CD4-positive, alpha-beta memory T cell (primary cell): ENCODE results near the gene USF1. TPM values are rescaled to one million over a fixed set of nuclear protein-coding genes. Genes with fewer than 3 reads are reported as not detected.

ENCODE experiments used
- CTCF ChIA-PET: fragments of 350-600 bp; sonication (Branson Sonifier 250); formaldehyde crosslinking; loops from one replicate; lab custom pipeline; 2021; ENCODE audit warnings: inconsistent platforms; ENCODE audit not compliant: partially characterized antibody; lab: Charles Lee
- POLR2A ChIA-PET: fragments of 350-600 bp; sonication (Branson Sonifier 250); formaldehyde crosslinking; loops from one replicate; lab custom pipeline; 2021; ENCODE audit not compliant: partially characterized antibody; lab: Charles Lee
- DNase-seq, 5 donors: peaks; one replicate each; pipeline versions ENCODE4 v3.0.0 to v3.0.0-alpha.2; 2020 to 2022; ENCODE audit warnings: mixed read lengths in 1 of 5
- H3K27ac ChIP-seq: one replicate; pipeline ENCODE4 v1.7.0; 2013; ENCODE audit warnings: low read depth, low read length
- H3K27me3 ChIP-seq: 2 replicates; pipeline ENCODE4 v1.7.0; 2013; ENCODE audit warnings: mild to moderate bottlenecking, low read length, moderate library complexity; ENCODE audit not compliant: insufficient read depth
- H3K36me3 ChIP-seq: 2 replicates; pipeline ENCODE4 v1.7.0; 2013; ENCODE audit warnings: mild to moderate bottlenecking, low read length, moderate library complexity; ENCODE audit not compliant: insufficient read depth
- H3K4me1 ChIP-seq: 2 replicates; pipeline ENCODE4 v1.7.0; 2013; ENCODE audit warnings: mild to moderate bottlenecking, low read length, moderate library complexity; ENCODE audit not compliant: insufficient read depth
- H3K4me3 ChIP-seq, 2 donors: one replicate each; pipeline ENCODE4 v1.7.0; 2013; ENCODE audit warnings: low read length in 2 of 2, mild to moderate bottlenecking in 1 of 2
- H3K9me3 ChIP-seq, 2 donors: one replicate each; pipeline ENCODE4 v1.7.0; 2013; ENCODE audit warnings: low read length in 2 of 2, control low read depth in 1 of 2; ENCODE audit not compliant: control insufficient read depth in 1 of 2
- H3K27ac Mint-ChIP-seq, 7 donors: one replicate each; pipeline ENCODE4 v1.8.0; 2020 to 2021; ENCODE audit warnings: mixed read lengths in 7 of 7, mild to moderate bottlenecking in 6 of 7, inconsistent platforms in 3 of 7, moderate library complexity in 3 of 7
- H3K27me3 Mint-ChIP-seq, 2 donors: one replicate each; pipeline ENCODE4 v1.8.0; 2020 to 2021; ENCODE audit warnings: mixed read lengths in 2 of 2
- H3K36me3 Mint-ChIP-seq, 2 donors: one replicate each; pipeline ENCODE4 v1.8.0; 2020 to 2021; ENCODE audit warnings: mixed read lengths in 2 of 2, inconsistent platforms in 1 of 2, mild to moderate bottlenecking in 1 of 2
- H3K4me1 Mint-ChIP-seq, 4 donors: one replicate each; pipeline ENCODE4 v1.8.0; 2020 to 2021; ENCODE audit warnings: mixed read lengths in 4 of 4, mild to moderate bottlenecking in 1 of 4
- H3K4me3 Mint-ChIP-seq, 8 donors: one replicate each; pipeline ENCODE4 v1.8.0; 2020 to 2021; ENCODE audit warnings: mixed read lengths in 8 of 8, mild to moderate bottlenecking in 7 of 8, moderate library complexity in 6 of 8, inconsistent platforms in 3 of 8
- H3K9me3 Mint-ChIP-seq, 8 donors: one replicate each; pipeline ENCODE4 v1.8.0; 2020 to 2021; ENCODE audit warnings: mixed read lengths in 8 of 8, mild to moderate bottlenecking in 5 of 8, inconsistent platforms in 3 of 8, moderate library complexity in 1 of 8
- intact Hi-C: fragments of 100-400 bp; cut with micrococcal nuclease; formaldehyde crosslinking; loops from one replicate; pipeline ENCODE4 v1.15.1; 2023
- polyA plus RNA-seq, 2 donors: library from polyadenylated mRNA; unstranded; fragments of 300-500 nt; fragmentation: Illumina TruSeq; gene quantifications; one replicate each; pipeline ENCODE4 v1.2.3, GENCODE V29; 2021
- total RNA-seq, 2 experiments: library from RNA; stranded (reverse); gene quantifications; one replicate each; pipeline ENCODE4 v1.2.3, GENCODE V29; 2021

The USF1 gene
- total and polyA plus RNA-seq, 4 experiments from 2014 or later, result 1.4 to 102 (median 53.6) TPM

DNA sequence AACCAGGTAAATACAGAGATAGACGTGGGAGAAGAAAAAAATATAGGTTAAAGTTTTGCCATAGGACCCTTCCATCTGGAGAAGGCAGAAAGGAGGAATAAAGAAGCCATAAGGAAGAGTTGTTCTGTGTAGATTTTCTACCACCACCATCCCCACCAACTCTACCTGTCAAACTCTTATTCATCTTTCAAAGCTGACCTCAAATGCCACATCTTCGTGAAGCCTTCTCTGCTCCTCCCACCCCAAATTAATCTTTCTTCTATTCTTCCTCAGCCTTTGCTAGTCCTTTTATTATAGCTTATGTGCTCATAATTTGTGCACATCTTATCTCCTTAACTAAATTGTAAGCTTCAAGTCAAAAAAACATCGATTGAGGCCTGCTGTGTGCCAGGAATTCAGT, 44.8 kb upstream of the USF1 start:
- Mint-ChIP-seq H3K4me3 (no peak overlapping the region), H3K4me1 (peaks cover 0 to 2% (median 0%) of the 10 kb centered on the region in 4 donors), H3K27me3 (no peaks in the 10 kb centered on the region), H3K9me3 (no peaks in the 10 kb centered on the region), H3K36me3 (no peaks in the 10 kb centered on the region), H3K27ac (no peak overlapping the region)
- no peaks in the 10 kb centered on the region for H3K4me1 ChIP-seq
- ChIA-PET CTCF (no interaction called here), POLR2A (no interaction called here)
- intact Hi-C loops, result no loop called here
- no peaks in the 10 kb centered on the region for H3K9me3 ChIP-seq
- no peaks in the 10 kb centered on the region for H3K27me3 ChIP-seq
- no peak for DNase-seq
- no peak overlapping the region for H3K27ac ChIP-seq
- no peaks in the 10 kb centered on the region for H3K36me3 ChIP-seq
- H3K4me3 ChIP-seq, result no peak overlapping the region

DNA sequence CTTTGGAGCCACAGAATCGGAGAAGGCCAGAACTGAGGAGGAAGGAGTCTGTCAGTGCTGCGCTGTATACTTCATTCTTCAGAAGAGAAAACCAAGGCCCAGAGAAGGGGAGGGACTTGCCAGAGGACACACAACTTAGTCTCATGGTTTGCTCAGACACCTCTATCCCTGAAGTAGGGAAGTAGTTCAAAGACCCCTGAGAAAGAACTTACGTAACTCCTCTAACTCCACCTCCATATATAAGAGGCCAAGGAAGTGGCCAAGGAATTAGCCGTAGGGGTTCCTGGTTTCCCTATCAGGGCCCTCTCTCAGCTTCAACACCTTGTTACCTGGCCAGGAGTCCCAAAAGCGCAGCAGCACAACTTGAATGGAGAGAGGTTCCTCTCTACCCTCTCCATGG, 44.2 kb upstream of the USF1 start:
- CTCF ChIA-PET, result no interaction called here
- Histone ChIP-seq H3K9me3 (no peaks in the 10 kb centered on the region), H3K4me3 (no peak overlapping the region), H3K4me1 (no peaks in the 10 kb centered on the region), H3K27ac (no peak overlapping the region), H3K36me3 (no peaks in the 10 kb centered on the region), H3K27me3 (no peaks in the 10 kb centered on the region)
- H3K27me3 Mint-ChIP-seq, result no peaks in the 10 kb centered on the region
- peaks cover 0 to 2% (median 0%) of the 10 kb centered on the region in 4 donors for H3K4me1 Mint-ChIP-seq
- intact Hi-C loops, result no loop called here
- POLR2A ChIA-PET, result no interaction called here
- DNase-seq, result no peak
- no peak overlapping the region for H3K4me3 Mint-ChIP-seq
- no peaks in the 10 kb centered on the region for H3K36me3 Mint-ChIP-seq
- no peaks in the 10 kb centered on the region for H3K9me3 Mint-ChIP-seq
- H3K27ac Mint-ChIP-seq, result no peak overlapping the region

DNA sequence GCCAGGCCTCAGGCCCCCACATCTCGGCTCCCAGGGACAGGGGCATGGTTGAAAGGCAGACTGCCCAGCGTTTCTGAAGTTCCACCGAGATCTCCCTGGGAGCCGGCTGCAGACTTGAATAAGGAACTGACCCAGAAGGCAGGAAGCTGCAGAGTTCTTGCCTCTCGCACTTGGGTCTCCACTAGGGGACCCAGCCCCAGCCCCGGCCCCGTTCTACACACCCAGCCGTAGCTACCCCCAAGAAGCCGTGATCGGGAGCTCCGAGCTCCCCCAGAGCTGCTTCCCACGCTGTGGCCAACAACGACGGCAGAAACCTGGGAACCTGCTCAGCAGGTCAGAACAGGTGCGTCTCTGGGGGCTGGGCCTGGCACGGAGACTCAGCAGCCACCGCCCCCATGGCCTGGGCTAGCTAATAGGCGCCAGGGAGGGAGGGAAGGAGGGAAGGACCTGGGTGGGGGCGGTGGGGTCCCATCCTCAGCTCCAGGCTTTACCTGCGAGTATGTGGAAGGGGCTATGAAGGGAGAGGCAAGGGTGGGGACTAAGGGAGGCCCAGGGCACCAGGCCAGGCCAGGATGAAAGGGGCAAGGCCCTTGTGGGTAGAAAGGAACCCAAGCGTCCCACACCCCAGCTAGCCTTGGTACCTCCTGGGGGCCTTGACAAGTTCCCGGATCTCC, 43.6 kb upstream of the USF1 start, which contains the start of gene NECTIN4:
Gene NECTIN4 (minus strand): TSS at position 308 of the 674 bp plus-strand sequence. CDS start 262 bp downstream, at position 46.
- Mint-ChIP-seq H3K4me3 (no peak within 1 kb of the TSS), H3K27me3 (no peaks in the 10 kb centered on the region), H3K27ac (no peak within 1 kb of the TSS), H3K4me1 (peaks cover 0 to 2% (median 0%) of the 10 kb centered on the region in 4 donors), H3K36me3 (no peaks in the 10 kb centered on the region), H3K9me3 (no peaks in the 10 kb centered on the region)
- DNase-seq, result no peak
- ChIA-PET POLR2A (interaction anchor here (1.3 kb wide), 1 partner anchor 44 kb away, joined by 4 read pairs; the partner anchor contains the start of gene USF1), CTCF (interaction anchor here (5.2 kb wide), 1 partner anchor 9 kb away, joined by 26 read pairs; the partner anchor contains the start of gene KLHDC9)
- Histone ChIP-seq H3K27me3 (no peaks in the 10 kb centered on the region), H3K36me3 (no peaks in the 10 kb centered on the region), H3K27ac (no peak within 1 kb of the TSS), H3K9me3 (no peaks in the 10 kb centered on the region), H3K4me1 (no peaks in the 10 kb centered on the region), H3K4me3 (no peak within 1 kb of the TSS)
- intact Hi-C loops, result no loop called here

DNA sequence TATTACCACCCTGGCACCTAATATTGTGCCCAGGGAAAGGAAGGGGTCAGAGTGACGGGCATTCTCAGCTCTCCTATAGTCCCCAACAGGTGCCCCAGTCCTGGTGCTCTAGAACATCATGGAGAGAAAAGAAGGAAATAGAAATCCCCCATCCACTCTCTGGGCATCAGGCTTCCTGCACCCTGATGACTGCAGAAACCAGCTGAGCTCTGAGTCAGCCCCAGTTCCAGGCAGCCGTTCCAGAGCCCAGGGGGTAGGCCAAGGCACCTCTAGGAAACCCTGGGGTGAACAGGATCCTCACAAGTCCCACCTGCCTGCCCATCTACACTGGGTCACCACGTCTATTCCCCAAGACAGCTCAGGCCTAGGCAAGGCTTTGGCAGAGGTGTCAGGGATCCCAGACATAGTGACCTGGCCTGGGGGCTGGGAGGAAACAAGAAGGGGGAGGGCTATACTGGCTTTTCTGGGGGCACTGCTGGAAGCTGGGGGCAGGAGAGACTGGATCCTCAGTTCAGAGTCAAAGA, 42.9 kb upstream of the USF1 start:
- Histone ChIP-seq H3K4me1 (no peaks in the 10 kb centered on the region), H3K36me3 (no peaks in the 10 kb centered on the region), H3K27ac (no peak overlapping the region), H3K27me3 (no peaks in the 10 kb centered on the region), H3K4me3 (no peak overlapping the region), H3K9me3 (no peaks in the 10 kb centered on the region)
- H3K4me1 Mint-ChIP-seq, result peaks cover 0 to 2% (median 0%) of the 10 kb centered on the region in 4 donors
- H3K27ac Mint-ChIP-seq, result no peak overlapping the region
- ChIA-PET CTCF (interaction anchor here (5.2 kb wide), 1 partner anchor 10 kb away, joined by 26 read pairs; the partner anchor contains the start of gene KLHDC9), POLR2A (interaction anchor here (0.7 to 1.3 kb wide), 2 partner anchors 9 to 43 kb away, joined by 3 to 4 read pairs; partner anchors contain the start of gene USF1)
- H3K9me3 Mint-ChIP-seq, result no peaks in the 10 kb centered on the region
- H3K36me3 Mint-ChIP-seq, result no peaks in the 10 kb centered on the region
- H3K4me3 Mint-ChIP-seq, result no peak overlapping the region
- H3K27me3 Mint-ChIP-seq, result no peaks in the 10 kb centered on the region
- intact Hi-C loops, result no loop called here
- no peak for DNase-seq

DNA sequence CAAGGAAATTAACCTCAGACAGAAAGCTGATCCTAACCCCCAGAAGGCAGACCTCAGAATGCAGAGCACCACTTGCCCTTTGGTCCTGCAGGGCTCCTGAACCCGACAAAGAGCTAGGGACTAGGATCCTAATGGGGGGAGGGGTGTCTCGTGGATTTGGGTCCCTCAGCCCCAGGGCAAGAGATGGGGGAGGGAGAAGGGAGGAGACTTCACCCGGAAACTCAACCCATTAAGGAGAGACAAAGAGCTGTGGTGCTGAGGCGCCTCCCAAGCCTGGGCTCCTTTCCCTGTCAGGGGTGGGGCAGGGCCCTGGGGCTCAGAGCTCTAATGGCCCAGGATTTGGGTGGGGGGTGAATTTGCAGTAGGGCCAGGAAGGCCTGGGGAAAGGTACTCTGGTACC, 40.7 kb upstream of the USF1 start:
- H3K4me3 ChIP-seq, result no peak overlapping the region
- CTCF ChIA-PET, result interaction anchor here (0.9 to 5.2 kb wide), 3 partner anchors 12 to 89 kb away, joined by 3 to 26 read pairs (median 3); partner anchors contain the start of gene KLHDC9
- POLR2A ChIA-PET, result interaction anchor here (1.0 kb wide), 1 partner anchor 10 kb away, joined by 4 read pairs; no protein-coding TSS in a partner anchor

DNA sequence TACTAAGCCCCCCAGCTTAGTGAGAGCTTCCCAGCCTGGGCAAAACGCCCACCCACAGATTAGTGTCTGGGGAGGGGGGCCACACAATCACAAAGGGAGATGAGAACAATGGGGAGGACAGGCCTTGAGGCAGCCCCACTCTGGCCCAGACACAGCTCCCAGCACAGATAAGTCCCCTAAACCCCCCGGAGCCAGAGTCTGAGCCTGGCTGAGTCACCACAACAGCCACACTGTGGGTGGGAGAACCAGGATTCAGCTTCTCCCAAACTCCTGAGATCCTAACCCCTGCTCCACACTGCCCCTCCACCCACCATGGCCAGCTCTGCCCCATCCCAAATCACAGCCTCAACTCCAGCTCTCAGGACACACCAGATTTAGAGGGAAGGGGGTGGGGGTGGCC, 39.4 kb upstream of the USF1 start:
- H3K4me1 ChIP-seq, result no peaks in the 10 kb centered on the region
- Mint-ChIP-seq H3K27ac (peak overlapping the region in 2 of 7 donors; percentile 17 to 42), H3K4me3 (no peak overlapping the region), H3K4me1 (no peaks in the 10 kb centered on the region), H3K27me3 (no peaks in the 10 kb centered on the region), H3K36me3 (no peaks in the 10 kb centered on the region), H3K9me3 (no peaks in the 10 kb centered on the region)
- no peak overlapping the region for H3K27ac ChIP-seq
- H3K9me3 ChIP-seq, result no peaks in the 10 kb centered on the region
- no peak for DNase-seq
- H3K4me3 ChIP-seq, result no peak overlapping the region
- H3K27me3 ChIP-seq, result no peaks in the 10 kb centered on the region
- H3K36me3 ChIP-seq, result no peaks in the 10 kb centered on the region
- intact Hi-C loops, result no loop called here
- POLR2A ChIA-PET, result interaction anchor here (0.8 to 1.0 kb wide), 2 partner anchors 14 to 32 kb away, joined by 3 read pairs; no protein-coding TSS in a partner anchor
- CTCF ChIA-PET, result interaction anchor here (2.4 to 5.2 kb wide), 2 partner anchors 13 to 14 kb away, joined by 7 to 26 read pairs; partner anchors contain the start of gene KLHDC9

More for the DNA sequence above, 40.7 kb upstream of the USF1 start:
- intact Hi-C loops, result no loop called here
- peak overlapping the region in 3 of 7 donors; percentile 19 to 55 (median 50) for H3K27ac Mint-ChIP-seq
- H3K27me3 Mint-ChIP-seq, result no peaks in the 10 kb centered on the region
- H3K4me1 ChIP-seq, result no peaks in the 10 kb centered on the region
- H3K9me3 Mint-ChIP-seq, result no peaks in the 10 kb centered on the region
- no peaks in the 10 kb centered on the region for H3K36me3 ChIP-seq
- H3K4me1 Mint-ChIP-seq, result peaks cover 0 to 2% (median 0%) of the 10 kb centered on the region in 4 donors
- no peaks in the 10 kb centered on the region for H3K36me3 Mint-ChIP-seq
- H3K27ac ChIP-seq, result no peak overlapping the region
- DNase-seq, result no peak
- H3K4me3 Mint-ChIP-seq, result no peak overlapping the region
- no peaks in the 10 kb centered on the region for H3K27me3 ChIP-seq
- H3K9me3 ChIP-seq, result no peaks in the 10 kb centered on the region

DNA sequence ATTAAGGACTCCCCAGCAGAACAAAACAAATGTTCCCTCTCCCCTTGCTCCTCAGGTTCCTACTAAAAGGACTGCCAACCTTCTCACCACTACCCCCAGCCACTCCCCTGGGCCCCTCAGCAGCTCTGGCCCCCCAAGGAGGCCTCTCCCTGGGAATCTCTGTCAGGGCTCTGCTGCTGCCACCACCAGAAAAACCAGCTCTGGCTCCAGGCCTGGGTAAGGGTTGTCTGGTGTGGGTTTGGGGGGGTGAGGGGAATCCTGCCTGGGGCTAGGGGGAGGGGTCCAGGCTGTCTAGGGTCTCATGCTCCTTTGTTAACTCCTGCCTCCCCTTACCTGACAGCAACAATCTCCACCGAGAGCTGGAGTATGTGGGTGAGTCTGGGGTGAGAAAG, 38.8 kb upstream of the USF1 start:
- no peak overlapping the region for H3K27ac ChIP-seq
- no peak overlapping the region for H3K4me3 ChIP-seq
- intact Hi-C loops, result no loop called here
- Mint-ChIP-seq H3K9me3 (no peaks in the 10 kb centered on the region), H3K27ac (peak overlapping the region in 1 of 7 donors; percentile 47), H3K4me3 (no peak overlapping the region), H3K27me3 (no peaks in the 10 kb centered on the region), H3K4me1 (no peaks in the 10 kb centered on the region), H3K36me3 (no peaks in the 10 kb centered on the region)
- ChIA-PET POLR2A (interaction anchor here (0.8 to 1.0 kb wide), 3 partner anchors 13 to 33 kb away, joined by 3 to 4 read pairs (median 3); no protein-coding TSS in a partner anchor), CTCF (interaction anchor here (2.4 to 5.2 kb wide), 2 partner anchors 14 kb away, joined by 7 to 26 read pairs; partner anchors contain the start of gene KLHDC9)
- H3K4me1 ChIP-seq, result no peaks in the 10 kb centered on the region
- no peaks in the 10 kb centered on the region for H3K27me3 ChIP-seq
- H3K36me3 ChIP-seq, result no peaks in the 10 kb centered on the region
- no peak for DNase-seq
- H3K9me3 ChIP-seq, result no peaks in the 10 kb centered on the region
